Activated effector memory CD4-positive, alpha-beta T cell treated with Interleukin-2 at 50 U/mL for 16 hours (primary cell): ENCODE measurements around the gene KLHL29.

Experiments
- DNase-seq: peaks from one replicate; pipeline ENCODE4 v3.0.0-alpha.2; 2020

KLHL29 gene

DNA sequence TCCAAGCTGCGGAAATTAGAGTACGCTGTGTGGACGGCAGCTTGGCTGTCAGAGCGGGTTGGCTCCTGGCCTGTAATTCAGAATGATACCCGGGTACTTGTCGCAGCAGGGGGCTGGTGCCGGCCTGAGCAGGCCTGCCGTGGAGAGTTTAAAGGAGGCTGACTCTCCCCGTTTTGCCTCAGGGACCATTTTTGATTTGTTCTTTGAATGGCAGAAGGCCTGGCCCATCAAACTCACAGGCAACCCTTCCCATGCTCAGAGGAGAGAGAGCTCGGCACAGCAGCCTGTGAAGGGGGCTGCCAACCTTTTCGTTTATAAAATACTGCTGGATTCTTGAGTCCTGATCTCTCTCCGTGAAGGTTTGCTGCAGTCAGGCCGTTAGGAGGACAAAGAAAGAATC, 151.3 kb downstream of the KLHL29 start:
- no peak for DNase-seq

DNA sequence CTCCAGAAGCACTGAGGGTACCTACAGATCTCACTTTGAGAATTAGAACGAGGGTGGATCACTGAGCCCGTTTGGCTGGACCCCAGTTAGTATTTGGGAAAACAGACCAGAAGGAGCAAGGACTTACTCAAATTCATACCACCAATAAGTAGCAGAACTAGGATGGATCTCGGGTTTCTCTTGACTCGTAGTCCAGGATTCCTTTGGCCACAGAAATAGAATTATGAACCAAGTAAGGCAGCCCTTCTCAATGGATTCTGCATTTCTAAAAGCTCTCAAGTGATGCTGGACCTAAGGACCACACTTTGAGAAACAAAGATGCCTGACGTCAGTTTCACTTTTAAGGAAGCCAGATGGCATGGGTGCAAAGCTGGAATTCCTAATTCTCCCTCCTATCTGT, 153.0 kb downstream of the KLHL29 start:
- no peak for DNase-seq

DNA sequence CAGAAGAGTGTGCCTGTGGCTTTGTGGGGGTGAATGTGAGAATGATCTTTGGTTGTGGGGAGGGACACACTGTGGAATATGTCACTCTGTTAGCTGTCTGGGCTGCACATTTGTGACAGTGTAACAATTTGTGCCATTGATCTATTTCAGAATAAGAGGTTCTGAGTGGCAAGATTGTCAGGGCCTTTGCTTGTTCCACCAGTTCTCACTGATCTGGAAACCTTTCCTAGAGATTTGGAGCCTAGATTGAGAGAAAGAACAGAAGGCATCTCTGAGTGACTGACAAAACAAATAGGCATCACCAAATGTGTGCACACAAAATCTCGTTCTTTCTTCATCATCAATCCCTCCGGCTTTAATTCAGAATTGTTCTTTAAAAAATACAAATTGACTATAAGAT, 153.6 kb downstream of the KLHL29 start:
- DNase-seq = no peak

DNA sequence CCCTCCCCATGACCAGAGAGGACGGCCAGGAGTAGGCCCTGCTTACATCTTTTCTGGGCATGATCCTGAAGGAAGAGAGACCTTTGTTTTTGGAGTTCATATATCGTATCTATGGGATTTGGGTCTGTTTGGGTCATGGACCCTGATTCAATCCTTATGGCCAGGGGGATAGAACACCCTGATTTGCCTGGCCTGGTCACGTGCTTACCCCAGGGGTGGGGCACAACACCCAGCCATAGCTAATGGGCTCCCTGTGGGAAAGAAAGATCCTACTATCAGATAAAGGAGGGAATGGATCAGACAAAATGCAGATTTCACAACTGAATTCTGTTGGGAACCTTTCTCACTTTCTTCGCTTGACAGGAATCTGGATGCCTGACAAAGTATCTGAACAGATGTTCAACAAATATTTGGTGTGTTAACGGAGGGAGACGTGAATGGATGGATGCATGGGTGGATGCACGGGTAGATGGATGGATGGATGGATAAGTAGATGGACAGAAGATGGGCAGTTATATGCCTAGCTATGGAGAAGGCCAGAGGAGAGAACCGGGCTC, 155.9 kb downstream of the KLHL29 start:
- DNase-seq = no peak

DNA sequence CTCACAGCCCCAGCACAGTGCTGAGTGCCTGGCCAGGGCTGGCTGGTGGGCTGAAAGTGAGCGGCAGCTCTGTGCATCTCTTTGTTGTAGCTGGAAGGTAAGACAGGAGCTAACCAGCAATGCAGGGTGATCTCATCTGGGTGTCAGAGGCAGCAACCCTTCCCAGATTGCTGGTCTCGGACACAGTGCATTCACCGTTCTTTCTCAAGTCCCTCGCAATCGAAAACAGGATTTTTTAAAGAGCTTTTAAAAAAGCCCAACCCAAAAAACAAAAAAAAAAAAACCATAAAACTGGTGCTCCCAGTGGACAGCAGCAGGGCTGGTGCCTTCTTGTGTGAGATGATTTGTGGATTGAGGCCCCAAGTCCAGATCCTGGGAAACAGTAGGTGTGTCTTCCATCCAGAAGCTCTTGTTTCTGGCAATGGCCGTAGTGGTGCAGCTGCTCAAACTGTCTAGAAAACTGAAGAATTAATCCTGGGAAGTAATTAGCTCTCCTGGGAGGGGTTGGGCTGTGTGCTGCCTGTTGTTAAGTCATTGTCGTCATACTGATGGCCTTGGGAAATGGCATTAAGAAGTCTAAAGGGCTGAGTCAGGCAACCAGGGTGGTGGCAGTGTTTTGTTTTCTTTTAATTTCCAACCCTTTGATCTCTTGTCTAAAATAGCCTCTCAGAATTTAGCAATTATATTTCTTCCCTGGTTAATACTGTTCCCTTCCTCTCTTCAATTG, 156.7 kb downstream of the KLHL29 start:
- no peak for DNase-seq

DNA sequence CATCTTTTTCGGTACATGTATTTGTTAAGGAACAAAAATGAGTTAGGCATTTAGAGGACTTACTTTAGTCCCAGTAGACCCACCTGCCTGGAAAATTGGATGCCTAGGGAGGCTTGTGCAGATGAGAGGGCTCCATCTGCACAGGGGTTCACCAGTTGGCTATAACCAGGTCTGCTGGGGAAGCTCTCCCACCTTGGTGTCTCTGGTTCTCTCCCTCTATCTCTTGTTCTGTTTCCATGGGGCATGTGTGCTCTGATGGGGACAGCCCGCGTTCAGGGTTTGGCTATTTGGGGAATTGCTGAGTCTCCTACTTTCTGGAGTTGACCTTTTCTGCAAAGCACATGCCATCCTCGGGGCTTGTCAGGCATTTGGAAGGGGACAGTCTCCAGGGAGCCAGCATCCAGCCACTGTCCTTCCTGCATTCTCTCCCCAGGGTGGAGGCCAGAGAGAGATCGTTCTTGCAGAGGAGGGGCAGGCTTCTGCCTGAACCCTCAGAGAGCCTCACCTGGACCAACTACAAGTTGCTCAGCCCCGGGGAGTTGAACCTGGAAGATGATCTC, 157.3 kb downstream of the KLHL29 start:
- DNase-seq = no peak

DNA sequence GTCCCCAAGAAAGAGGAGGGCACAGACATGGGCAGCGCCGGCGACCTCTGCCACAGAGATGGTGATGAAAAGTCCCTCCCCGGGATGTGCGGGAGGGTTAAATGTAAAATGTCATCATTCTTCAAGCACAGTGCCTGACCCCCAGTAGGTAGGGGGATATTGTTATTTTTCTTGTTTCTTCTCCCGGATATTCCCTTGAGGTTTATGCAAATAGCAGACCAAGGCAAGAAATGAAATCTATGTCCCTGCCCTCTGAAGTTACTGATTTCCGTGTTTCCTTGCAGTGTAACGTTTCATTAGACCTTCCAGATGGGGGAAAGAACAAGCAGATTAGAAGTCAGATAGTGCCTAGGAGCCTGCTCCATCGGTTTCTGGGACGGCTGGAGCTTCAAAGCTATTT, 158.3 kb downstream of the KLHL29 start:
- no peak for DNase-seq

DNA sequence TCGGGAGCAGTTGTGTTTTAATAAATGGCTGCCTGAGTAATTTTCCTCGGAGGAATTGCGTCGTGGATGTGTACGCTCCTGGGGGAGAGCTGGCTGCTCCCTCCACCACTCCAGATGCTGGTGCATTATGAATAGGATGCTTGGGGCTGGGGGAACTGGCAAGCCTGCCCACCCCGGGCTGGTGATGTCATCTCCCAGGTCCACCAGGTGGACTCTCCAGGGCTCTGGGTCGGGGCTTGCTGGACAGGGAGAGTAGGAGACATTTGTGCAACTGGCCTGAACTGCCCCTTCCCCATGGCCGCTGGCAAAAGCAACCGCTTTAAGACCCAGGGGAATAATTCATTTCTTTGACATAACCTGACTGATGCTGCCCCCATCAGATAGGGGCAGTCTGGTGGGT, 158.7 kb downstream of the KLHL29 start:
- DNase-seq = no peak

DNA sequence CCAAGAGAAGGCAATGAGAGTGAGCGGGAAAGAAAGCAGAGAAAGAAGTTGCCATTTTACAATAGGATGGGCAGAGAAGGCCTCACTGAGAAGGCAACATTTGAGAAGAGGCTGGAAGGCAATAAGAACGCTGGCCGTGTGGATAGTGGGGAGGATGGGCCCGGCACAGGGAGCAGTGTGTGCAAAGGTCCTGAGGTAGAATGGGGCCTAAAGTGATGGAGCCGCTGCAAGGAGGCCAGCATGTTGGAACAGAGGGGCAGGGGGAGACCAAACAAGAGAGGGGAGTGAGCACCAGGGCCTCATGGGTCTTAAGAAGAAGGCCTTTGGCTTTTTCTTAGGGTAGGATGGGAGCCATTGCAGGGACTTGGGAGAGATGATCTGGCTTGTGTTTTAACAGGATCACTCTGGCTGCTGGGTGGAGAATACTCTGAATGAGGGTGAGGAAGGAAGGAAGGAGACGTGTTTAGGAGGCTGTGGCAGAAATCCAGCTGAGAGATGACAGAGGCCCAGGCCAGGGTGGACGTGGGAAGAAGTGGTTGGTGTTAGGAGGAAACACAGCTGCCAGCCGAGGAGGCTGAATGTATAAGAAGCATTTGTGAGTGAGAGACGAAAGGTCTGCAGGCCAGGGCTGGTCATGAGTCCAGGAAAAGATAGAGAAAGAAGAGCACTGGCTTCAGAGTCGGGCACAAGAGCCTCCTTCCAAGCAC, 159.8 kb downstream of the KLHL29 start:
- DNase-seq = no peak

DNA sequence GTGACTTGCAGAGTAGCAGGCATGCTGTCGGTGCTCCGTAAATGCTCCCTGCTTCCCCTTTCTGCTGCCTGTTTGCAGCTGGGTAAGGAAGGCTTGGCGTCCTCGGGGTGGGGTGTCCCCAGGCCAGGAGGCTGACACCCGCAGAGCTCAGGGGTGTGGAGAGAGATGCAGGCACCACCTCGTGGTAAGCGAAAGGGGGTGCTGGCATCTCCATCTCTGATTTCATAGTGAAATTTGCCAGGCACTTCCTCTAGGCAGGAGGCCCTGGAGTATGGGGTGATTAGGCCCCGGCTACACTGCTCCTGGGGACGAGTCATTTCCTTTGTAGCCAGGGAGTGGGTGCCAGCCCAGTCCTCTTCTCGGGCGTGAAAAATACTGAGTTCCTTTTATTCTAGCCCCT, 160.4 kb downstream of the KLHL29 start:
- no peak for DNase-seq

DNA sequence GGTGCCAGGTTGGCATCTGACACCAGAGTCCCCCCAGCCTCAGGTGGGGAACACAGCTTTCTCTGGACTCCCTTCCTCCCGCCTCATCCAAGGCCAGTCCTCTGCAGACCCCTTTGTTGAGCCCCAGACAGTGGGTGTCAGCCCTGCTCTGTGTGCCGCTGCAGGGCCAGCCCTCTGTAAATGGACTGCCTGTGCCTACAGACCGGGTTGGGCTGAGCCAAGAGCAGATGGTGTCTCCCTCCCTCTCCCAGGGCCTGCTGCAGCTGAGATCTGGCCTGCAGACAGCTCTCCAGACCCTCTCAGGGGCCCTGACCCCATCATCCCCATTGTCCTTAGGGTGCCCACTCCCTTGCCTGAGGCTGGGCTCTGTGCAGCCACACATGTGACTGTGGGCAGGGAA, 160.8 kb downstream of the KLHL29 start:
- no peak for DNase-seq

DNA sequence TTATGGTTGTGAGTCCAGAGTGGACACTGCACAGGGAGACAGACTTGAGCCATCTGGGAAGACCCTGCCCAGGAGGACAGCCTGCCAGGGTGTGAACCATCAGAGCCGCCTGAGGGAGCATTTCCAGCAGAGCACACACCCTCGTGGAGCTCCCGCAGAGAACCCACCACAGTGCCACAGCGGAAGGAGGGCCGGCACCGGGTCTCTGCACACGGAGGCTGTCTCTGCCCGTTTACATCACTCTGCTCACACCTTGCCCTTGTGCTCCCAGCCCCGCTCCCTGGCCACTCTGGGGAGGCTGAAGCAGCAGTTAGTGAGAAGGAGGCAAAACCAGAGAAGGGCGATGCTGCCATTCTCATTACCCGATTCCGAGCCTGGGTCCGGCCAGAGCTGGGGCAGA, 161.9 kb downstream of the KLHL29 start:
- DNase-seq = no peak

DNA sequence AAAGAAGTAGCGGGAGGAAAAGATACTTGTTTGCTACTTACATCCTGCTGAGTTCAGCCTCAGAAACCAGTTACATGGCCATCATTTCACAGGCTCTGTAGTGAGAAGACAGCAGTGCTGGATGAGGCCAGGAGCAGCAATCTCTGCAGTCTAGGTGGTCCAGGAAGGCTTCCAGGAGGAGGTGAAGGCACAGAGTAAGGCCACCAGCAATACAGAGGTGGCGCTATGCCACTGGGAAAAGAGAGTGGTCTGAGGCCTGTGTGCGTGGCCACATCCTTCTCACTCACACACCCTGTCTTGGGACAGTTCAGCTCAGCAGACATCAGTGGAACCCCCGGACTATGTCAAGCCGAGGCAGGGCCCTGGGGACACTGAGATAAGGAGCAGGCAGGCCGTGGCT, 162.7 kb downstream of the KLHL29 start:
- DNase-seq = no peak

DNA sequence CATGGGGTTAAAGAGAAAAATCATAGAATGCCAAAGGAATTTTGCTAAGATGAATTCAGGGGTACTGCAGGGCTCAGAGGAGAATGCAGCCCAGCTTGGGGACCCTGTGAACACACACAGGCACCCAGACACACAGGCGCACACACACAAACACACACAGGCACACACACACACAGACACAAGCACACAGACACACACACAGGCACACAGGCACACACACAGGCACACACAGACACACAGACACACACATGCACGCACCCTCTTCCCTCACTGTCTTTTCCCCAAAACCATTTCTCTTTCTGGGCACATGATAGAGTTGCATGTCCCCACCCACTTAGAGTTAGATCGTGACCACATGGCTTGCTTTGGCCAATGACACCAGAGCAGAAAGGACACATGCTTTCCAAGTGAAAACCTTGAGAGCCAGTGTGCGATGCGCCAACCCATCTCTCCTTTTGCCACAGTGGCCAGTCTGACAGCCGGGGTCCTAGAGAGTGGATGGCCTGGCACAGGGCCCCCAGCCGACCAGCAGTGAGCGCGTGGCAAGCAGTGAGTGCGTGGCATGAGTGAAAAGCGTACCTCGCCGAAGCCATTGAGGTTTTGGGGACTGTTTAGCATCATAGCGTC, 163.3 kb downstream of the KLHL29 start:
- no peak for DNase-seq

DNA sequence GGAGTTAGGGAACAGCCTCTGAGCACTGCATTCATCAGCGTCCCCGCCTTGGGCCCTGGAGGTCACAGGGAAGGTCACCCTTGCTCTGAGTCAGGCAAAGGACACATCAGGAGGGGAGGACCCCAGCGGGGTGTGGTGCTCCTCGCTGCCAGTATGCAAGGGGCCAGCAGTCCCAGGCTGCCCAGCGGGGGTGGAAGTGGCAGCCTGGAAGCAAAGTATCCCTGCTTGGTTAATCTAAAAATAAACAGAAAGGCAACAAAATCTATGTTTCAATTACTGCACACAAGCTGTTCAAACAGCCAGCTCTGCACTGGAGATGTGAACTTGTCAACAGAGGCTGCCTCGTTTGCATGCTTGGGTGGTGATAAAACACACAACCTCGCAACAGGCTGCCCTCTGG, 164.1 kb downstream of the KLHL29 start:
- no peak for DNase-seq

DNA sequence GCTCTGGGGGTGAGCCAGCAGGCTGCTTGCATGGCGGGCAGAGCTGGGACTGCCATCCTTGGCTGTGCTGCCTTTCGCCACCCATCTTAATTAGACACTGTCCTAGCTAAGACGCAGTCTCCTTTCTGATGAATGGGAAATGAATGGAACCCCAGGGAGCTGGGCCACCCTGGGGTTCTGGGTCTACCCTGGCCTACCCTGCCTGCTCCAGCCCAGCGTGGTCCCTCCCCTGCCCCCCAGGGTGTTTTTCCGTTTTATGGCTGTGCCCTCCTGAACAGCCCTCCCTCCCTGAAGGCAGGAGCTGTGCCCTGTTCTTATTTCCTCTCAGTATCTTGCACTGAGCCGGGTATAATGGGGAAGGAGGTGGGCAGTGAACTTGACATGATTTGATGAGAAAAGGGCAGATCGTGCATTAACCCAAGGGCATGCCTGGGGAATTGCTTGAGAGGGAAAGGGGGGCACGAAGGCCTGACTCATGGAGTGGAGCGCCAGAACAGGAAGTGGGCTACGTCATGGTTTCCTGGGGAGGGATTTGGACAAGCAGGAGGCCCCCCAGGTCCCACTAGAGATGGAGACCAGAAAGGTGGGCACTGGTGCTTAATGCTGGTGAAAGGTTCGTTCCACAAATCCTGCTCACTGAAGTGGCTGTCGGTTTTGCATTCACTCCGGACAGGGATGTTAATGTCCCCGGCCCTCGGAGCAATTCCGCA, 165.0 kb downstream of the KLHL29 start:
- DNase-seq = no peak

DNA sequence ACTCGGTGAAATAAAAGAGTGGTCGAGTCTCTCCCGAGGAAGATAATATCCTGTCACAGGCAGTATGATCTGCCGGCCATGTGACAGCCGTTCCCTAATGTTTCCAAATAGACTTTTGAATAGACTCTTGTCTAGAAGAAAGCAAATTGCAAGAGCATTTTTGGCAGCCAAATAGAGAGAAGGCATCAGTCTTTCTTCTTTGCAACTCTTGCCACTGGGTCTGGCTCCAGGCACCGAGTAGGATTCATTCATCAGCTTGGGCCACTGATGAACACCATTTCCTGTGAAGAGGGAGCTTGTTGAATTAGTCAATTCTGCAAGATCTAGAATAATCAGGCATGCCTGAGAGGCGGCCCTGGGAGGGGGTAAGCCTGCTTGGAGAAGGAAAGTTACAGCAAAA, 165.6 kb downstream of the KLHL29 start:
- DNase-seq = no peak

DNA sequence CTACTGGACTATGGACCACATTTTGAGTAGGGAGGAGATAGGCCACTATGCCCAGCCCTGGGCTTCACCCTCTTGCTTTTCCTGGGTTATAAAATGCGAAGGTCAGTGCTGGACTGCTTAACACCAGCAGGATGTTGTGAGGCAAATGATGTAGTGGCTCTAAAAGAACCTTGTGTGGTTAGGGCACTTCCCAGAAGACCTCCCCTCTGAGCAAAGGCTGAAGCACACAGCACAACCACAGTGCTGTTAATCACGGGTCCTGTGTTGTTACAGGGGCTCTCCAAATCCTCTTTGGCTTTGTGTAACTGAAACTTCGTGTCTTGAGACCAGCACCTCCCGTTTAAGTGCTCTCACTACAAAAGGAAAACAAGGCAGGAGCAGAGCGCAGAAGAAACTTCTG, 166.9 kb downstream of the KLHL29 start:
- DNase-seq = no peak

DNA sequence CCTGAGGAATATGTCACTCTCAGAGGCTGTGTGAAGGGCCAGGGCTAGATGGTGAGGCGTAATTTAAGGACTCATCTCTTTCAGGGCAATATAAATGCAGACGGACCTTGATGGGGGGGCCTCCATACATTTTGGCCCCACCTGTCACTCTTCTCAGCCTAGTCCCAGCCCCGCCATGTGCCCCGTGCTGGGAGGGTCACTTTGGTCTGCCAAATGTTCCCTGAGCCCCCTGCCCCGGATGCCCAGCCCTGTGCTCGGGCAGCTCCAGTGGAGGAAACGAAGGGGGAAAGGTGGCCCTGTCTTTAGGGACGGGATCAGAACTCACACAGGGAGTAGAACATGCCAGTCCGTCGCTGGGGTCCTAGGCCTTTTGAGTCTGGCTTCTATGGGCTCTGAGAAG, 168.6 kb downstream of the KLHL29 start:
- DNase-seq = no peak

DNA sequence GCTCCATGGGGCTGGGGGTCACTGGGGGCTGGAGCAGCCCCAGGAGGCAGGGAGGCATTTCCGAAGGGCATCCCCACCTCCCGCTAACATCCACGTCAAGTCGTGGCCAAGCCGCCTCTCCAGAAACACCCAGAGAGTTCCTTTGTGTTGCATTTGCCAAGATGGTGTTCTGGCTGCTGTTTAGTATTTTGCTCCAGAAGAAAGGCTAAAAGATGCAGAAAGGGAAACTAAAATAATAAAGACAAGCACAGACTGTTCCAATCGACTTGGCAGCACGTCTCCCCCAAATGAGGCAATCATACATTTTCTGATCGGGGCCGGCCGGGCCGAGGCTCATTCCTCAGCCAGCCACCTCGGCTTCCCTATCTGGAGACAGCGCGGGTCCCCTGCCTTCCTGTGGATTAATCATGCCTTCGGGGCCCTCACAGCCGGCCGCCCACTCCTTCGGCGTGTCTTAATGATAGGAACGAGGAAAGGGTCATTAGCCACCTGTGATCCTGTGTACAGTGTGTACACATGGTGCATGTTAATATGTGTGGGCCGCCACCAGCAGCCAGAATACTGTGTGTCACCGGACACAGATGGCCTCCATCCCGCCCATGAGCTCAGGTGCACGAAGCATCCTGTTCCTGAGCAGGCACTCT, 169.2 kb downstream of the KLHL29 start:
- no peak for DNase-seq

DNA sequence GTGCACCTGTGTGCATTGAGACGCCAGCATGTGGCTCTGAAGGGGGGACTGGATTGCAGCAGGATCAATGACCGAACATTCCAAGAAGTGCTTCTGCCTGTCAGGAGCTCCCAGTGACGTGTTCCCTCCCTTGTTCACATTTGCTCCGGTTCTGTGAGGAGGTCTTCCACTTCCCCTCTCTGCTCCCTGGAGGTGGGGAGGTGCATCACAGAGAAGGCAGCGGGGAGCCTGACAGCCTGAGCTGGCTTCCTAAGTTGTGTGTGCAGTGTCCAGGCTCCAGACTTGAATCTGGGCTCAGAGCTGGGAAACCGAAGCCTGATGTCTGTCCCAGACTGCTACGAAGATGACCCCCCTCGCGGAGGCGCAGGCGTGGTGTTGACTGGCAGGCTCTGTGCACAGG, 171.0 kb downstream of the KLHL29 start:
- DNase-seq = no peak

DNA sequence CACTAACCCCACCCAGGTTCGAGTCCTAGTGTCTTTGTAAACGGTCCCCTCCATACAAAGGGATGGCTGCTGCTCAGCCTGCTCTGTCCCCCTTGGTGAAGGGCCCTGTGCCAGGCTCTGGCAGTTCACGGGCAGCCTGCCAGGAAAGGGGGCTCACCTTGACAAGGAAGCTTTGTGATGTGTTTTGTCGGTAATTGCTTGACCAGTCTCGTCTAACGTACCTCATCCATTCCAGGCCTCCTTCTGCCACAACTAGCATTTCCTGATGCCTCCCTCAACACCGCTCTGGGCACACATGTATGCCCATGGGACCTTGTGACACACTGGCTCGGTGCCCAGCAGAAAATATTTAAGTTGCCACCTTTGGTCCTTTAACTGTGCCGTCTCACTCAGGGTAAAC, 171.9 kb downstream of the KLHL29 start:
- no peak for DNase-seq

DNA sequence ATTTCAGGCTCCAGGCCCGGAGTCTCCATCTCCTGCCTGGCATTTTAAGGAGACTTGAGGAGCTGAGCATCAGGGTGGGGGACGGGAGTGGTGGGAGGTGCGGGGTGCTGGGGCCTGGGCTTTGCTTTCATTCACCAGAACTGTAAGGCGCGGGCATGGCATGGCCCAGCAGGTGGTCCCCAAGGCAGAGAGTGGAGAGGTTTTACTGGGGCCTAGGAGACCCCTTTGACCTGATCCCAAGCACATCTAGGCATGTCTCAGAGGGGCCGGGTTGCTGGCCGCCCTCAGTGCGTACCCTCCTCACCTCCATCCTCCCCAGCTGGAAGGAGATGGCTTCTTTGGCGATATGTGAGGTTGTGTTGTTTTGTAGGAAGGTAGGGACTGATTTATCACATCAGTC, 172.5 kb downstream of the KLHL29 start:
- DNase-seq = no peak
